HG03378 (cell line): ENCODE data around the gene SLC17A9.

ENCODE experiments used
- ATAC-seq: cut with Tn5 transposase; IDR thresholded peaks from one replicate; pipeline ENCODE4 v1.9.1; 2021; ENCODE audit warnings: mild to moderate bottlenecking, moderate library complexity; ENCODE audit not compliant: unreplicated experiment

SLC17A9 gene

DNA sequence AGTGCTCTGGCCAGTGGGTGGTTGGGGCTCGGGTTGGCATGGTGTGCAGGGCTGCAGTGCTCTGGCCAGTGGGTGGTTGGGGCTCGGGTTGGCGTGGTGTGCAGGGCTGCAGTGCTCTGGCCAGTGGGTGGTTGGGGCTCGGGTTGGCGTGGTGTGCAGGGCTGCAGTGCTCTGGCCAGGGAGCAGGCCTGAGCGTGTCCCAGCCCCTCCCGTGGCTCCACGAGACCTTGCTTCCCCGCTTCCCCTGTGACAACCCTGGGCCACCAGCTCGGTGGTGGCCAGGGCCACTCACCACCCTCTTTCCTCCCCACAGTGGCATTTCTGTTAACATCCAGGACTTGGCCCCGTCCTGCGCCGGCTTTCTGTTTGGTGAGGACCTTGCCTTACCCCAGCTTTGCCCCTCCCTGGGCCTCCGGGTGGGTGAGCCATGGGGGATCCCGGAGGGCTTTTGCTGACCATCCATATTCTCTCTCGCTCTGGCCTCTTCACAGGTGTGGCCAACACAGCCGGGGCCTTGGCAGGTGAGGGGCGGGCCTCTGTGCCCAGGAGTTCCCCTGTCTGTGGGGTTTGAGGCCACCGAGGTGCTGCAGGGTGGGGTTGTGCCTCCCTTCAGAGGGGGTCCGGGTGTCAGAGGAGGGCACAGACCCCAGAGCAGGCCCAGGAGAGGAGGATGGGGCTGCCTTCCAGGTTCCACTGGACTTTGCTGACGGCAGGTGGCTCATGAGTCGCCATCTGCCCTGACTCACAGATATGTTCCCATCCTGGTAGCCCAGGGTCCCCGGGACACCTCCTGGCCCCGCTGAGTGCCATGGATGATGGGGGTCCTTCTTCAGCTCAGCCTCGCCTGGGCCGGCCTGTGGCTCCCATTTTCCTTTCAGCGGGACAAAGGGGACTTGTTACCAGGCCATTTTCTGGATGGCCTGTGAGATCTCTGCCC, 14.0 kb downstream of the SLC17A9 start:
- ATAC-seq: no peak

DNA sequence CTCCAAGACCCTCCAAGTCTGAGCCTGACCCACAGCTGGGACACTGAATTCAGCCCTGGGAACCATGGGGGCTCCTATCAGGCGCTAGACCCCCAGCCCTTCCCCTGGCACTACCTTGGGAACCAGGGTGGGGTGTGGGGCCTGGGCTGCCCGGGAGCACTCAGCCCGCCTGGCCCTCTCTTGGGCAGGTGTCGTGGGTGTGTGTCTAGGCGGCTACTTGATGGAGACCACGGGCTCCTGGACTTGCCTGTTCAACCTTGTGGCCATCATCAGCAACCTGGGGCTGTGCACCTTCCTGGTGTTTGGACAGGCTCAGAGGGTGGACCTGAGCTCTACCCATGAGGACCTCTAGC, 14.6 kb downstream of the SLC17A9 start:
- no peak for ATAC-seq

DNA sequence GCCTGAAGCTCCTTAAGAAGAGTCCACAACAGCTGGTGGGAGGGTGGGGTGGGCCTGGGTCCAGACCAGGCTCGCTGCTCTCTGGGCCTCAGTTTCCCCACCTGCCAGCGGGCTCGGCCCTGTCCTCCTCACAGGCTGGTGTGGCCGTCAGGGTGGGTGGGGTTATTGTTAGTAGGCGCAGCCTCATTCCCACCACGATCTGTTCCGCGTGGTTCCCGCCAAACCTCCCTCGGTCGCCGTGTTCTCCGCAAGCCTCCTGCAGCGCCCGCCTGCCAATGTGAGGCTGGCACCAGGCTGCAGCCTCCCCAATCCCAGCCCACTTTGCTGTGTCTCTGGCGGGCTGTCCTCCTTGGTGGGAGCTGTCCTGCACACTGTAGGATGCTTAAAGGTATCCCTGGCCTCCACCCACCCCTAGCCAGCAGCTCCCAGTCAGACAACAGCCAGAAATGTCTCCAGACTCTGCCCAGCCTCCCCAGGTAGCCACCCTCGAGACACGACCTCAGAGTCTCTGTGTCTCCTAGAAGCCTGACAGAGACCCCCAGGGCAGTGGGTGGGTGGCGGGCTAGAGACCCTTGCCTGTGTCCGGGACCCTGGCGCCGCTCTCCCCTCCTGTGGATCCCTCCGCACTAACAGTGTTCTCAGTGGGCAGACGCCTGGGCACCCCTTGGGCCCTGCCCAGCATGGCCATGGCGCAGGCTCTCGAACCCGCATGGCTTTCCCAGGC, 15.3 kb downstream of the SLC17A9 start:
- no peak for ATAC-seq

DNA sequence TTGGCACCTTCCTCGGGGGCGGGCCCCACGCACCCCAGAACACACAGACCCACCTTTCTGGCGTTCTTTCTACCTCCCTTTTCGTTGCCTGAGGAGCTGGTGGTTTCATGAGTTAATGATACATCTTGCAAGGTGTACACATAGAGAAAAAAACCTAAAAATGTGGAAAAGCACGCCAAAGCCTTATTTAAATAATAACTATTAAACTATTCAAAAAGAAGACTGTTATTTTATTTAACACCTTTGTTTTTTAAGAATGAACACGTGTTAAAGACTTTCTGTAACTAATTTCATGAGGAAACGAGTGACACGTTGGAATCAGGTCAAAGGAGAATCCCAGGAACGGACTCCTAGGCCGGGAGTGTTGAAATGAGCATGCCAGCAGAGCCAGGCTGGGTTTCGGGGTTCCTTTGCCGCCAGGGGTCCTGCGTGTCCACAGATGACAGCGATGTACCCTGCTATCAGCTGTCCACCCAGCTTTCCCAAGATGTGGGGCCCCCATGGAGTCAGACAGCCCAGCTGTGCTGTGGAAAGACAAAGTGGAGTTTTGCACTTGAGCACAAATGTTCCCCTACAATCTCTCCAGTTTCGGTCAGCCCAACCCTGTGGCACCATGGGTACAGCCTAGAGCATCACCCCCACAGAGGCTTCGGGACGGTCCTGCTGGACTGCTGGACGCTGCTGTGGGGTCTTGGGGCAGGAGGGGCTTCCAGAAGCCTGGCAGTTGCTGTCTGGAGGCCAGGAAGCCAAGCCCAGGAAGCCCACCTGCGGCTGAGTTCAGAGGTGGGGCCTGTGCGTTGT, 16.1 kb downstream of the SLC17A9 start:
- ATAC-seq: no peak

DNA sequence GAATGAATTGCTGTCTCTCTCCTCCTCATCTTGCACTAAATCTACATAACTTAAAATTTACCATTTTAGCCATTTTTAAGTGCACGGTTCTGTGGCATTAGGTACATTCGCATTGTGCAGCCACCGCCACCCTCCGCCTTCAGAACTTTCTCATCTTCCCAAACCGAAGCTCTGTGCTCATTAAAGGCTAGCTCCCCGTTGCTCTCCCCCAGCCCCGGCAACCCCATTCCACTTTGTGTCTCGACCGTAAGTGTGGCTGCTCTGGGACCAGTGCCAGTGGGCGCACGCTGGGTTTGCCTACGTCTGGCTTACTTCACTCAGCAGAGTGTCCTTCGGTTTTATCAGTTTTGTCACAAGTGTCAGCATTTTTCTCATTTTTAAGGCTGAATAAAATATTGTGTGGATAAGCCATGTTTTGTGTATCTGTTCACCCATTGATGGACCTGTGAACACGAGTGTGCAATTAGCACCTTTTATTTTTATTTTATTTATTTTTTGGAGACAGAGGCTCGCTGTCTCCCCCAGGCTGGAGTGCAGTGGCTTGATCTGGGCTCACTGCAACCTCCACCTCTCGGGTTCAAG, 16.8 kb downstream of the SLC17A9 start:
- ATAC-seq: no peak

DNA sequence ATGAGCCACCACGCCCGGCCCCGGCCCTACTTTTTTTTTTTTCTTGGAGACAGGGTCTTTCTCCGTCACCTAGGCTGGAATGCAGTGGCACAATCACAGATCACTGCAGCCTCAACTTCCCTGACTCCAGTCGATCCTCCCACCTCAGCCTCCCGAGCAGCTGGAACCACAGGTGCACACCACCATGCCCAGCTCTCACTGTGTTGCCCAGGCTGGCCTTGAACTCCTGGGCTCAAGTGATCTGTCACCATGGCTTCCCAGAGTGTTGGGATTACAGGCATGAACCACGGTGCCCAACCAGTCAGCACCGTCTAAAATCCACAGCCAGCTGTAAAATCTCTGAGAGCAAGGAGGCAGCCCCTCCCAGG, 17.4 kb downstream of the SLC17A9 start:
- no peak for ATAC-seq

DNA sequence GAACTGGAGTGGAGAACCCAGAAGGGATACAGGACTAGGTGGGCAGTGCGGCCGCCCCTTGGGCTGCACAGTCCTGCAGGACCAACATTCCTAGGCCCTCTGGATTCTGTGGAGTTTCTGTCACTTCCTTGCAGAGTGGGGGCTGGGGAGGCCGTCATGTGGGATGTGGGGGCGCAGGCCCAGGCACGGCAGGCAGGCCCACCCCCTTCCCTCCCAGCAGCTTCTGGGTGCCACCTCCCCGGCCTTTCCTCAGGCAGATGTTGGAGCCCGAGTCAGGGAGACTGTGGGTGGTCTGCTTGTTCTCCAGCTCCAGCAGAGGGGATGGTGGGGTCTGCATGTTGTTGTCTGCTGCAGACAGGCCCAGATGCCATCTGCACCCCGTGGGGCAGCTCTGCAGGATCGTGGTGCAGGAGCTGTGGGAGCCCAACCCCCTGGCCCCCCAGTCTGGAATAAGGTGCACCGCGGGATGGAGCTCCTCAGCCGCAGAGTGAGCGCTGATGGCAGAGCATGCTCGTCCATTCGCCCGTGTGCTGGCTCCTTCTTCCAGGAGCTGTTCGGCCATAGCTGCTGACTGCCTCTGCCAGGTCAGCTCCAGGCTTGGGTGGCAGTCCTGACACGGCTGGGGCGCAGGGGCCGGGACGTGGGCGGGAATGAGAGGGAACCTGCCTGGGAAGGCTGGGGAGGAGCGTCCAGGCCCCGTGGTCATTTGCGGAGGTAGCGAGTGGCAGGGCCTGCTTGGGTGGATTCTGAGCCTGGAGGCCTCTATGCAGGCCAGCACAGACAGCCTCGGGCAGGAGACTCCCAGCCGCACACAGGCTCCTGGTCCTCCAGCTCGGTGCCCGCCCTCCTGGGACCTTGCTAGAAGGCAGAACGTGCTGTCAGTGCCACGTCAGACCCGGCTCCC, 18.1 kb downstream of the SLC17A9 start:
- ATAC-seq: no peak

DNA sequence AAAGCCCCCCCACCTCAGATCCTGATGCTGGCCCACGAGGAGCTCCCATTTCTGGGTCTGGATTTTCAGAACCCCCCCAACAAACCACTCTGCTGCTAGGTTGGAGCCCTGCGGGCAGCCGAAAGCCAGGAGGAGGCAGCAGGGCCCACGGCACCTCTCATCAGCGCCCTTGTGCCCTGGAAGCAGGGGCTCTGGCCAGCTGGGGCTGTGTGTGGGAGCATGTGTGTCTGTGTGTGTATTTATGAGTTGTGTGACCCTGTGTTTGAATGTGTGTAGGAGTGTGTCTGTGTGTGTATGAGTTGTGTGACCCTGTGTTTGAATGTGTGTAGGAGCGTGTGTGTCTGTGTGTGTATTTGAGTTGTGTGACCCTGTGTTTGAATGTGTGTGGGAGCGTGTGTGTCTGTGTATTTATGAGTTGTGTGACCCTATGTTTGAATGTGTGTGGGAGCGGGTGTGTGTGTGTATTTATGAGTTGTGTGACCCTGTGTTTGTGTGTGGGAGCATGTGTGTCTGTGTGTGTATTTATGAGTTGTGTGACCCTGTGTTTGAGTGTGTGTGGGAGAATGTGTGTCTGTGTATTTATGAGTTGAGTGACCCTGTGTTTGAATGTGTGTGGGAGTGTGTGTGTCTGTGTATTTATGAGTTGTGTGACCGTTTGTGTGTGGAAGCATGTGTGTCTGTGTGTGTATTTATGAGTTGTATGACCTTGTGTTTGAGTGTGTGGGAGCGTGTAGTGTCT, 18.9 kb downstream of the SLC17A9 start:
- no peak for ATAC-seq

DNA sequence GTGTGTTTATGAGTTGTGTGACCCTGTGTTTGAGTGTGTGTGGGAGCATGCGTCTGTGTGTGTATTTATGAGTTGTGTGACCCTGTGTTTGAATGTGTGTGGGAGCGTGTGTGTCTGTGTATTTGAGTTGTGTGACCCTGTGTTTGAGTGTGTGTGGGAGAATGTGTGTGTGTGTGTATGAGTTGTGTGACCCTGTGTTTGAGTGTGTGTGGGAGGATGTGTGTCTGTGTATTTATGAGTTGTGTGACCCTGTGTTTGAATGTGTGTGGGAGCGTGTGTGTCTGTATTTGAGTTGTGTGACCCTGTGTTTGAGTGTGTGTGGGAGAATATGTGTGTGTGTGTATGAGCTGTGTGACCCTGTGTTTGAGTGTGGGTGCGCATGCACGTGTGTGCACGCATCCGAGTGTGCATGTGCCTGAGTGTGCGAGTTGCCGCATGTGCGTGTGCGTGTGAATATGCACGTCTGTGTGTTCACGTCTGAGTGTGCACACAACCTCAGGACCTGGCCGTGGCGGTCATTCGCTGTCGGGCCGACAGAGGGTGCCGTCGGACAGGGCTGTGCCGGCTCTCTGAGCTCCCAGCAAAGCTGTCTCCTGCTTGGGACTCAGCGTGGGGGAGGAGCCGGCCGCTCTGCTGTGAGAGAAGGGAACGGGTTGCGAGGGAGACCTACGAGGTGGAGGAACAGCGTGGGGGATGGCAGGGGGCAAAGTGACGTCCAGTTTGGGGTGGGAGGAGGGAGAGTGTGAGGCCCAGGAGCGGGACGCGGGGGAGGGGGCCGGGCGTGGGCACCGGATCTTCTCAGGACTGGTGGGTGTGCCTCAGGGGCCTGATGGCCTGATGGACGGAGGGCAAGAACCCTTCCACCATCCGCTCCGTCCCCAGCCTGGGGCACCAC, 19.7 kb downstream of the SLC17A9 start:
- ATAC-seq: no peak

DNA sequence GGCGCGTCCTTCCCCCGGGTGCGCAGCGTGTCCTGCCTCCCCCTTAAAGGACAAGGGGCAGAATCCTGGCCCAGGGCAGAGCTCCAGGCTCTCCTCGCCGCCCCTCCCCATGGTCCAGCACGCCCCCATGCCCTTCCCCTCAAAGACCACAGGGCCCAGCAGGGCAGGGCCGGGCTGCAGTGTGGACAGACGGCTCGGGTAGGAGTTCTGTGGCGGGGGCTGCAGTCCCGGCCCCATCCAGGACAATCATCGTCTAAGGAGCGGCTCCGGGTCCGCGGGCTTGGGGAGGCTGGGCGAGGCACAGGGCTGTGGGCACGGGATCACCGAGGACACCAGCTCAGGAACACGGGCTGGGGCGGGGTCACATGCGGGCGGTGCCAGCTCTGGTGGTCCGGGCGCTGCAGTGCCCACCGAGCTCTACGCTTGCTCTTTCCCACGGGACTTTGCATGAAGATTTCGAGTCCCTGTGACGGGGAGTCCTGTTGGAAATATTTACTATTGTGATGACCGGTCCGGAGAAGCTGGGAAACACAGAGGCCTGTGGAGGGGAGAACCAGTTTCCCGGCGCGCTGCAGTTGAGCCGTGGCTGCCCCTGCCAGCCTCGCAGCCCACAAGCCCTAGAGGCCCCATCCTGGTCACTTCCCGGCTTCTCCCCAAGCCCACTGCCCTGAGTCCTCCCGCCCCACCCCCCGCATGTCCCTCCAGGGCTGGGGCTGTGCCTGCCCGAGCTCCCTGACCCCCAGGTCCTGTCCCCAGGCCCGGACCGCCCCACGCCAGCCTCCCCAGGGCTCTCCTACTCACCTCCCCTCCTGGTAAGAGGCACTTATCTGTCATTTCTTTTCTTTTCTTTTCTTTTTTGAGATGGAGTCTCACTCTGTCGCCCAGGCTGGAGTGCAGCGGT, 20.6 kb downstream of the SLC17A9 start:
- no peak for ATAC-seq

DNA sequence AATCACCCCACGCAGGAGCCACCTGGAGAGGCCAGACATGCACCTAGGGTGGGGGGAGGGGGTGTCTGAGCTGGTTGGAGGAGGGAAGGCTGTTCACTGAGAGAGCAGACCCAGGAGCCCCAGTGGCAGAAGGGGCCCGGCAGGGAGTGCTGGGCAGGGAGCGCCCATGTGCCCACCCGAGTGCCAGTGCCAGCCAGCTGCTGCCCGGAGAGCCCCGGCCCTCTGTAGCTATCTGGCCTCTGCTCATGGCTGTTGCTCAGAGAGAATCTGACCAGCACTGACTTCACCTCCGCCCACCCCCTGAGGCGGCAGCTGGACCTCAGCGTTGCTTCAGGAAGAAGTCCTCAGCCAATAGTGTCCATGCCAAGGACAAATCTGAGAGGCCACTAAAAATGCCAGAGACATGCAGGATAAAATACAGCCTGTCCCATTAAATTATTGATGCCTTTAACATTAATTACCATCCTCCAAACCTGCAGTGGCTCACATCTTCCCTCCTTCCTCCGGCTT, 22.8 kb downstream of the SLC17A9 start:
- no peak for ATAC-seq

DNA sequence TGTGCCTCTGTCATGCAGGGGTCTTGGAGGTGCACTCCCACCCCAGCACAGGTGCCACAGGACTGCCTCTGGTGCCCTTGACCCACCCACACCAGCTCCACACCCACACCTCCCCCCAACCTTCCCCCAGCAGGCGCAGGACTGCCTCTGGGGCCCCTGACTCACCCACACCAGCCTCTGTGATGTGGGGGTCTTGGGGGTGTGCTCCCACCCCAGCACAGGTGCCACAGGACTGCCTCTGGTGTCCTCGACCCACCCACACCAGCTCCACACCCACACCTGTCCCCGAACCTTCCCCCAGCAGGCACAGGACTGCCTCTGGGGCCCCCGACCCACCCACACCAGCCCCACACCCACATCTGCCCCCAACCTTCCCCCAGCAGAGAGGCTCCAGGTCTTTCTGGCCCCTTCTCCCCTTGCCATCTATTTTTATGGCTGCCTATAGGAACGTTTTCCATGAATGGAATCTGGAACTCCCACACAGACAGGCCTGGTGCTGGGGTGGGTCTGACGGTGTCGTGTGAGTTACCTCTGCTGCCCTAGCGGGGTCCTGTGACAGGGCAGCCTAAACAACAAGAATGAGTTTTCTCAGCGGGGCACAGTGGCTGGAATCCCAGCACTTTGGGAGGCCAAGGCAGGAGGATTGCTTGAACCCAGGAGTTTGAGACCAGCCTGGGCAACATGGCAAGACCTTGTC, 23.5 kb downstream of the SLC17A9 start:
- no peak for ATAC-seq

DNA sequence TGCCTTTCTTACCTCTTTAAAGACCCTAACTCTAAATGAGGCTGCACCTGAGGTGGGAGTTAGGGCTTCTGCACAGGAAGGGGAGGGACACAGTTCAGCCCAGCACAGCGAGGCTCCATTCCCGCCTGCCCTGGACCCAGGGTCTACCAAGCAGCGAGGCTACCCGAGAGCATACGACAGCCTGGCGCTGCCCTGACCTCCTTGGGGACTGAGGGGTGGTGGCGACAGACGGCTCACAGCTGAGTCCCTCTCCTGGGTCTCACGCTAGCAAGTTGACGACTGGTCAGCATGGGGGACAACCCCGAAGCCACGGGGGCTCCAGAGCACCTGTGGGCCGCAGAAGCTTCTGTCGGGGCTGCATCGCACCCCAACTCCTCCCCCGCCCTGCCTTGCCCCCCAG, 24.4 kb downstream of the SLC17A9 start:
- no peak for ATAC-seq

DNA sequence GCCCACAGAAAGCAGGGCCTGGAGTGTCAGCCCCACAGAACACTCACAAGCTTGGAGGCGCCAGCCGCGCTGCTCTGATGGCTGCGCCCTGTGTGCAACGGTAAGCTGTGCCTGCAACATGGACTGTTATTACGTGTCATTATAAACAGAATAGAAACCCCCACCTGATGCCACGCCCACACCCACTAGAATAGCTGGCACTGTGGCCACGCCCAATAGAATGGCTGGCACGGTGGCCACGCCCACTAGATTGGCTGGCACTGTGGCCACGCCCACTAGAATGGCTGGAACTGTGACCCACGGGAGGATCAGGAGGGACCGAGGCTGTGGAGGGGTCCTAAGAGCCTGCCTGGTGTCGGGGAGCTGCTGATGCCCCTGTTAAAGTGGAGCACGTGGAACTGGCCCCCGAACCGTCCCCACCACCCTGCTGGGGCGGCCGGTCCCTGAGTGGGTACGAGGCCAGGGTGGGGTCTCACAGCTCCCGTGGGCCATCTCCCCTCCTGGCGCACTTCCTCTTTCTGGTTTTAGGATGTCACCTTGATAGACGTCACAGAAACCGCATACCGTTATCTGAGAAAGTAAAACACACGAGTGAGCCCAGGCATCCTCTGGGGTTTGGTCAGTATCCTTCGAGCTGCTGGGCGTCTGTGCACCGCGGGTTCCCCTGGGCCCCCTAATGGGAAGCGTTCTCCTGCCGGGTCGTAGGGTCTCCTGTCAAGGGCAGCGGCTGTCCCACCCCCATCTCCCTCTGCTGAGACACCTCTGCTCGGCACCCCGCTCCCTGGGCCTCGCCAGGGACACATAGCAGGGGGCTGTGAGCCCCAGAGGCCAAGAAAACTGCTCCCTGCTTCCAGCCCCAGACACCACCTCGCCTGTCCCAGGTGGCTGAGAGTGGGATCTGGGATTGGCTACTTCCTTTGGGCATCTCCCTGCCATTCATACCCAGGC, 25.4 kb downstream of the SLC17A9 start:
- peak; percentile 72 for ATAC-seq

DNA sequence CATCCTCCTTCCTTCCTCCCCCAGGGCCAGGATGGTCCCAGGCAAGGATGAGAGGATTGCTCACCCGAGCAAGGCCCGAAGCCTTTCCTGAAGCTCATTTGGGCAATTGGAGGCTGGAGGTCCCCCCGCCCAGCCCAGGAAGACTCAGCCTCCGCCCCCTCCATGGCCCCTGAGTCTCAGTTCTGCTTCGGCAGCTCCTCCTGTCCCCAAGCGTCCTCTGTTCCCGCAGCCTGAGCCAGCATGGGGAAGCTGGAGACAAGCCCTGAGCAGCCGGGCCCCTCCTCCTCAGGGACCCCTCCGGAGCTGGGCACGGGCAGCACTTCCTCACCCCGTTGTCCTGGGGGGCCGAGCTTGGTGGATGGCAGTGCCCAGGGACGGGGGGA, 26.0 kb downstream of the SLC17A9 start:
- no peak for ATAC-seq

DNA sequence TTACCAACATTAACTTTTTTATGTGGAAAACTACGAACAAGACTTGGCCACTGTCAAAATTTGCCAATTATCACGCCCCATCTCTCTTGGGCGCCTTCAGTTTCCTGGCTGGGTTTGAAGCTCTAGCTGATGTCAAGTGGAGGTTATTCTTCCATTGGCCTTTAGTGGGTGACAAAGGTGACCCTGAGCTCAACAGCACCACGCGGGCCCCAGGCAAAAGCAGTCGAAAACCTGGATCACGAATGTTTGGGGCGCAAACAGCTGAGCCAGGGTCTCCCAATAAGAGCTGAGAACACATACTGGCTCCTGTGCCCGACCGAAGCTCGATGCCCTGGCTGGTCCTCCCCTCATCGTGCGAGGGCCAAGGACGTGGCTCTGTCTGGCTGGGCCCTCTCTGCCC, 26.8 kb downstream of the SLC17A9 start:
- ATAC-seq: no peak
